Activated effector memory CD4-positive, alpha-beta T cell treated with anti-CD3 and anti-CD28 coated beads, Interleukin-2, amount 50 U/mL, for 16 hours (primary cell): ENCODE results near the gene B3GAT2.

Source experiments
- DNase-seq: peaks from one replicate; pipeline ENCODE4 v3.0.0-alpha.2; 2020

Gene B3GAT2

GRCh38 chr6:70894001-70894400 is 62.9 kb downstream of the B3GAT2 start:
- no peak for DNase-seq

DNA sequence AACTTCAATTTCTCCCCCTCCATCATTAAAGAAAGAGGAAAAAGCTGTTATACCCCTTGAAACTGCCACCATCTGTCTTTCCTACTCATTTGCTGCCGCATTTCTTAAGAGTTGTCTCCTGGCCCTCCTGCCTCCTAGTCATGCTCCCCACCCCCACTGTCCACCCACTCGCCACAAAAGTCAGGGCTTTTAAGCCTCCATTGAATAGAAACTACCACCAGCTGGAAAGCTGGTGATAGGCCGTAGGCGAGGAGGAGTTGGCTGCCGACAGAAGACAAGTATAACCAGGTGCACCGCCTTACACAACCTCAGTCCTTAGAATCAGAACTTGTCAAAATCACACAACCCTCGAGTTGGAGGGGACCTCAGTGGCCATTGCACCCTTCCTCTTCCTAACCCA is 67.6 kb downstream of the B3GAT2 start:
- DNase-seq: no peak

GRCh38 chr6:70886661-70887060 is 70.2 kb downstream of the B3GAT2 start:
- DNase-seq: no peak

- no peak for DNase-seq
Measured at GRCh38 chr6:70886071-70886470, 70.8 kb downstream of the B3GAT2 start.

- peak; percentile 79 for DNase-seq
Measured at GRCh38 chr6:70884074-70884983, 72.5 kb downstream of the B3GAT2 start.

GRCh38 chr6:70879496-70879895 is 77.4 kb downstream of the B3GAT2 start:
- DNase-seq: no peak

- no peak for DNase-seq
Measured at GRCh38 chr6:70874181-70874913, 82.5 kb downstream of the B3GAT2 start.

DNA sequence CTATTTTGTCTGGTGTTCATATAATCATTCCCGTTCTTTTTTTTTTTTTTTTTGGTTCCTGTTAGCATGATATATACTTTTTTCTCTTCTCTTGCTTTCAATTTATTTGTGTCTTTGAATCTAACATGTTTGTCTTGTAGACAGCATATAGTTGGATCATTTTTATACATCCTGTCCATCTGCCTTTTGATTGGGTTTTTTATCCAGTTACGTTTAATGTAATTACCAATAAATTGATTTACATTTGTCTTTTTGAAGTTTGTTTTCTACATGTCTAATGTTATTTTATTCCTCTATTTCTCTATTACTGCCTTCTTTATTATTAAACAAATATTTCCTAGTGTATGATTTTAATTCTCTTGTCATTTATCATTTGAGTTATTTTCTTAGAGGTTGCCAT is 84.4 kb downstream of the B3GAT2 start:
- no peak for DNase-seq

DNA sequence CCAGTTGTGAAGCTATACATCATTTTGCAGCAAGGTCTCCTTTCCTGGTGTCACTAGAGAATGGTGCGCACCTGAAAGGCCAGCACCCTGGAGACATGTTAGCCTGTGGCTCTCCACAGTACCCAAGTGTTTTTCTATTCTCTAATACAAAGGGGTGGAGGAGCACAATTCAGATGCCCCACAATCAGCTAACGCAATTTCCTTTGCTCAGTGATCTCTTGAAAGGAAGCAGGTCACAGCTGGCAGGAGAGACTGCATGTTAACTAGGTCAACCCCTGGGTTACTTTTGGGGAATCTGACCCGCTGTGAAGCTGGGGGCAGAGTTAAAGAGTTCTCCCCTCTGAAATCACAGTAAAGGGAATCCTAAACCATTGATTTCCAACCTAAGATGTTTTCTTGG is 92.5 kb downstream of the B3GAT2 start:
- DNase-seq: no peak

GRCh38 chr6:70863343-70863742 is 93.5 kb downstream of the B3GAT2 start:
- DNase-seq: no peak

DNA sequence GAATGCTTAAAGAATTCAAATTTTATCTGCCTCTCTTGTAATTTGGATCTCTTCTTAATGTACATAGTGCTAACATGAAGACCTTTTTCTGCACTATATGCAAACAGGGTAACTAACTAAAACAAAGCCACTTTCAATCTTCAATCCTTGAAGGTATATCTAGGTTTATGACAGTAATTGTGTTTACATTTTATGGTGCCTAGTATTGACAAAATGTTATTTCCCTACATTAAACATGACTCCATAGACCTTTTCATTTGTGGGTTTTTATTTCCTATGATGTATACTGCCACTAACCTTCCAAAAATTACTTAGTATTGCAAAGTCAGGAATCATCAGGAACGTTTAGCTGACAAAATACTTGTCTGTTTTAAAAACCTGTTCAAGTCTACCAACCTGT is 95.9 kb downstream of the B3GAT2 start:
- no peak for DNase-seq

- DNase-seq: no peak
Measured at GRCh38 chr6:70860045-70860444, 96.8 kb downstream of the B3GAT2 start.

GRCh38 chr6:70857387-70858077 is 99.3 kb downstream of the B3GAT2 start:
- DNase-seq: no peak

DNA sequence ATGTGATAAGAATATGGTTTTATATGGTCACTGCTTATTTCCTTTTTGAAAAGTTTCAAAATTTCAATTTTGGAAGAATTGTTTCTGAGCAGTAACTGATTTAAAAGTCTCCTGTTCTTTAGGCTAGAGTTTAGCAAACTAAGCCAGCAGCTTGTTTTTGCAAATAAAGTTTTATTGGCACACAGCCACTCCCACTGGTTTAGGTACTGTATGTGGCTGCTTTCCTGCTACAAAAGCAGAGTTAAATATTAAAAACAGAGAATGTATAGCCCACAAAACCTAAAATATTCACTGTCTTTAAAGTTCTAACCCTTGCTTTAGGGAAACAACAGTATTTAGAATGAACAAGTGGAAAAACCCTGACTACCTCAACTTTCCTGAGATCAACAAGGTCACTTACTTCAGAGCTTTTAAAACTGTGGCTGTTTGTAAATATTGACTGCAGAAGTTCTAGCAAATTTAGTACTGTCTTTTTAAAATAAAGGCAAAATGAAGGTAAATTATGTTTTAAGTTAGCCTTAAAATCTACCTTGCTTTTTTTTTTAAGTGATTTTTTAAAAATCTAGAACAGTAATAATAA is 104.1 kb downstream of the B3GAT2 start:
- no peak for DNase-seq

GRCh38 chr6:70849348-70850069 is 107.4 kb downstream of the B3GAT2 start:
- DNase-seq: no peak

GRCh38 chr6:70847106-70848084 is 109.5 kb downstream of the B3GAT2 start:
- no peak for DNase-seq

DNA sequence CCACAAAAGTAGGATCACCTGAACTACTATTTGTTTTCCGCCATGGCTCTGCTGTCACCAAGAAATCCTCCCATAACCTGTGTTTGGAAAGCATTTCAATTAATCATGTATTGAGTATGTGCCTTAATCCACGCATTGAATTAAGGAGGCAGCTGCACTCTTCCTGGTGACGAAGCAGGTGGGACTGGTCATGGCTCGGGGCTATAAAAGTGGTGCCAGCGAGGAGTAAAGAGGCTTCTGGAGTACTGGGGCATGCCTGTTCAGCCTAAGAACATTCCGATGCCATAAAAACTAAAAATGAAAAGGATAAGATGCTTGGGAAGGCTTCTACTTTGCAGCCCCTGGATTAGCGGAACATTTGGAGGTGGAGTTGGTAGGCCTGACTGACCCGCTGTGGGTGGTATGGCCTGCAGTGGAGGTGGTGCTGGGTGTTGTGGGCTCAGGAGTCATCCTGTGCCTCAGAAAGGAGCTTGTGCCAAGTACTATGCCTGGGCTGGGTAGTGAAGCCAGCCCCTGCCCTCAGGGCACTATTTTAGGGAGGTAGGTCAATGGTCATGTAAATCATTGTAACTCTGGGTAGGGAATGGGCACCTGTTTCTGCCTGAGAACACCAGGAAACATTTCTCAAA is 110.5 kb downstream of the B3GAT2 start:
- DNase-seq: no peak

GRCh38 chr6:70844301-70844700 is 112.6 kb downstream of the B3GAT2 start:
- no peak for DNase-seq

DNA sequence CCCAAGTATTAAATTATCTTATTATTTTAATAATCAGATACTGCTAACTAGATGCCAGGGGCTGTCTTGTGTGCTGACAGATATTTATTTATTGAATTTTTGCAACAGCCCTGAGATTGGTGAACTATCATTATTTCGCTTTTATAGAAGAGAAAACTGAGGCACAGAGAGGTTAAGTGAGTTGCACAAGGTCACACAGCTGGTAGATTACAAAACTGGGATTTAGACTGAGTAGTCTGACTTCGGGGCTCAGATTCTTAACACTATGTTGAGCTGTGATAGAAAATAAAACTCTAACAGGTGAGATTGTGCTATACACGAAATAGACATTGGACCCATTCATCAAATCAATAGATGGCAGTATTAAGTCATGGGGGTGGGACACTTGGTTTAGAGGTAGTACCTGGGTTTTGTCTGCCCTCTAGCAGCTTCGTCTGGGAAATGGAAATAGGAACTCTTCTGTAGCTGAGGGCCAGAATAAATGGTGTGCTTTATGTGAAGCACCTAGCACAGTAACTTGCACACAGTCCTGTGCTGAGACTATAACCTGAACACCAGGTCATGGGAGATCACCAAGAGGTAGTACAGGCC is 113.4 kb downstream of the B3GAT2 start:
- DNase-seq: no peak

DNA sequence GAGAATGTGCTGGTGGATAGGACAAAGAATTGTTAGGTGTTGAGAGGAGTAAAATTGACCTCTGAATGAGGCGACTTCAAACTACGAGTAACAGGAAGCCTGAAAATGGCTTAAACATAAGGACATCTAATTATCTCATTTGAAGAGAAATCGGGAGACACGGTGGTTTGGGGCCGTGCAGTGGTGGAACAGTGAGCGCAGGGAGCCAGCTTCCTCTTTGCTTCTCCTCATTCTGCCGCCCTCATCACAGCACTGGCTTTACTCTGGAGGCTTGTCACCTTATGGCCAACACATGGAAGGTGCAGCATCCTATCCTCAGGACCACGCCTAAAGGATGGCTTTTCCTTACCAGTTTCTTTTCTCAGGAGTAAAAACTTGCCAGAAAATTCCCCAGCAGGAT is 114.3 kb downstream of the B3GAT2 start:
- DNase-seq: no peak
